HEK293 (cell line): ENCODE data around the gene NRIP1.

ENCODE experiments used
- CTCF ChIA-PET: fragments of 350-600 bp; formaldehyde crosslinking; extraction: SDS; loops from one replicate; lab custom pipeline; 2021; ENCODE audit warnings: antibody characterized with exemption; lab: Yijun Ruan, JAX
- POLR2A ChIA-PET: fragments of 300-600 bp; formaldehyde crosslinking; extraction: SDS; loops from one replicate; lab custom pipeline; 2020; ENCODE audit warnings: antibody characterized with exemption, inconsistent platforms; lab: Yijun Ruan, JAX
- H3K27ac ChIP-seq: fragments of 200-500 bp; sonication (Bioruptor generic); 2 replicates; pipeline ENCODE4 v1.5.1; 2014; ENCODE audit warnings: low read depth, low read length, control low read depth, inconsistent platforms; ENCODE audit errors: extremely low read depth
- H3K36me3 ChIP-seq, 2 experiments: fragments of 200-500 bp in 1 of 2; sonication (Bioruptor generic) in 1 of 2; 1 replicate in 1 of 2; 2 replicates in 1 of 2; pipeline ENCODE4 v1.5.1; 2014 to 2017; ENCODE audit warnings: inconsistent platforms in 2 of 2, low read length in 2 of 2; ENCODE audit not compliant: control insufficient read depth in 2 of 2, insufficient read depth in 1 of 2
- H3K4me1 ChIP-seq: fragments of 200-500 bp; sonication (Bioruptor generic); 2 replicates; pipeline ENCODE4 v1.5.1; 2014; ENCODE audit warnings: mild to moderate bottlenecking, low read length, inconsistent platforms; ENCODE audit not compliant: control insufficient read depth, insufficient read depth
- H3K4me3 ChIP-seq: 2 replicates; pipeline ENCODE4 v1.5.1; 2011; ENCODE audit warnings: low read depth, mild to moderate bottlenecking, control low read depth, low read length, moderate library complexity
- H3K9me3 ChIP-seq: fragments of 200-500 bp; sonication (Bioruptor generic); 2 replicates; pipeline ENCODE4 v1.5.1; 2014; ENCODE audit warnings: low read depth, low read length, inconsistent platforms; ENCODE audit not compliant: control insufficient read depth, insufficient read depth
- GFI1B ChIP-seq: fragments of 450-650 bp; formaldehyde crosslinking; IDR thresholded peaks from 2 replicates; pipeline ENCODE4 v1.5.1; 2016; ENCODE audit warnings: missing biosample characterization, missing genetic modification characterization
- GLIS1 ChIP-seq: fragments of 450-650 bp; formaldehyde crosslinking; IDR thresholded peaks from 2 replicates; pipeline ENCODE4 v1.5.1; 2016; ENCODE audit warnings: missing biosample characterization, missing genetic modification characterization
- KLF7 ChIP-seq: fragments of 450-650 bp; formaldehyde crosslinking; IDR thresholded peaks from 2 replicates; pipeline ENCODE4 v1.5.1; 2016; ENCODE audit warnings: missing biosample characterization, missing genetic modification characterization, borderline replicate concordance
- SCRT1 ChIP-seq: fragments of 450-650 bp; formaldehyde crosslinking; IDR thresholded peaks from 2 replicates; pipeline ENCODE4 v1.5.1; 2016; ENCODE audit warnings: missing biosample characterization, missing genetic modification characterization, borderline replicate concordance
- SCRT2 ChIP-seq: fragments of 450-650 bp; formaldehyde crosslinking; IDR thresholded peaks from 2 replicates; pipeline ENCODE4 v1.5.1; 2016; ENCODE audit warnings: missing biosample characterization, missing genetic modification characterization
- SETDB1 ChIP-seq: IDR thresholded peaks from one replicate; pipeline ENCODE4 v1.6.1; 2017; ENCODE audit warnings: mild to moderate bottlenecking, low read length, moderate library complexity, mixed read lengths; ENCODE audit not compliant: insufficient read length
- SP7 ChIP-seq: fragments of 450-650 bp; formaldehyde crosslinking; IDR thresholded peaks from 2 replicates; pipeline ENCODE4 v1.5.1; 2016; ENCODE audit warnings: missing biosample characterization, missing genetic modification characterization
- ZBTB8A ChIP-seq: fragments of 450-650 bp; formaldehyde crosslinking; IDR thresholded peaks from 2 replicates; pipeline ENCODE4 v1.5.1; 2016; ENCODE audit warnings: missing biosample characterization, missing genetic modification characterization
- ZNF155 ChIP-seq: fragments of 450-650 bp; formaldehyde crosslinking; IDR thresholded peaks from 2 replicates; pipeline ENCODE4 v1.5.1; 2016; ENCODE audit warnings: missing biosample characterization, missing genetic modification characterization
- ZNF202 ChIP-seq: fragments of 450-650 bp; formaldehyde crosslinking; IDR thresholded peaks from 2 replicates; pipeline ENCODE4 v1.5.1; 2016; ENCODE audit warnings: missing biosample characterization, missing genetic modification characterization, borderline replicate concordance
- ZNF239 ChIP-seq: fragments of 450-650 bp; formaldehyde crosslinking; IDR thresholded peaks from 2 replicates; pipeline ENCODE4 v1.5.1; 2016; ENCODE audit warnings: missing biosample characterization, missing genetic modification characterization
- ZNF24 ChIP-seq: fragments of 450-650 bp; formaldehyde crosslinking; IDR thresholded peaks from 2 replicates; pipeline ENCODE4 v1.5.1; 2016; ENCODE audit warnings: missing biosample characterization, missing genetic modification characterization
- ZNF324 ChIP-seq: fragments of 450-650 bp; formaldehyde crosslinking; IDR thresholded peaks from 2 replicates; pipeline ENCODE4 v1.5.1; 2016; ENCODE audit warnings: missing biosample characterization, missing genetic modification characterization
- ZNF423 ChIP-seq: fragments of 450-650 bp; formaldehyde crosslinking; IDR thresholded peaks from 2 replicates; pipeline ENCODE4 v1.5.1; 2016; ENCODE audit warnings: missing biosample characterization, missing genetic modification characterization
- ZNF48 ChIP-seq: fragments of 450-650 bp; formaldehyde crosslinking; IDR thresholded peaks from 2 replicates; pipeline ENCODE4 v1.5.1; 2016; ENCODE audit warnings: missing biosample characterization, missing genetic modification characterization
- ZNF529 ChIP-seq: fragments of 450-650 bp; formaldehyde crosslinking; IDR thresholded peaks from 2 replicates; pipeline ENCODE4 v1.5.1; 2017; ENCODE audit warnings: missing genetic modification characterization, missing biosample characterization; ENCODE audit not compliant: insufficient replicate concordance
- ZNF571 ChIP-seq: fragments of 450-650 bp; formaldehyde crosslinking; IDR thresholded peaks from 2 replicates; pipeline ENCODE4 v1.5.0; 2017; ENCODE audit warnings: missing biosample characterization, missing genetic modification characterization
- ZNF580 ChIP-seq: fragments of 450-650 bp; formaldehyde crosslinking; IDR thresholded peaks from 2 replicates; pipeline ENCODE4 v1.5.1; 2016; ENCODE audit warnings: missing biosample characterization, missing genetic modification characterization
- ZNF707 ChIP-seq: fragments of 450-650 bp; formaldehyde crosslinking; IDR thresholded peaks from 2 replicates; pipeline ENCODE4 v1.5.1; 2016; ENCODE audit warnings: missing biosample characterization, missing genetic modification characterization
- ZNF830 ChIP-seq: fragments of 450-650 bp; IDR thresholded peaks from 2 replicates; pipeline ENCODE4 v1.5.0; 2018; ENCODE audit warnings: missing biosample characterization, missing genetic modification characterization, low read depth, mild to moderate bottlenecking, moderate library complexity
- TF ChIP-seq, protein P1 (sequence below): fragments of 450-650 bp; formaldehyde crosslinking; conservative IDR thresholded peaks from 2 replicates; pipeline ENCODE4 v1.5.1; 2016; ENCODE audit warnings: low read depth, missing biosample characterization, missing genetic modification characterization
- TF ChIP-seq, protein P2 (sequence below): fragments of 450-650 bp; formaldehyde crosslinking; IDR thresholded peaks from 2 replicates; pipeline ENCODE4 v1.5.1; 2017; ENCODE audit warnings: missing biosample characterization, missing genetic modification characterization

Gene NRIP1

DNA sequence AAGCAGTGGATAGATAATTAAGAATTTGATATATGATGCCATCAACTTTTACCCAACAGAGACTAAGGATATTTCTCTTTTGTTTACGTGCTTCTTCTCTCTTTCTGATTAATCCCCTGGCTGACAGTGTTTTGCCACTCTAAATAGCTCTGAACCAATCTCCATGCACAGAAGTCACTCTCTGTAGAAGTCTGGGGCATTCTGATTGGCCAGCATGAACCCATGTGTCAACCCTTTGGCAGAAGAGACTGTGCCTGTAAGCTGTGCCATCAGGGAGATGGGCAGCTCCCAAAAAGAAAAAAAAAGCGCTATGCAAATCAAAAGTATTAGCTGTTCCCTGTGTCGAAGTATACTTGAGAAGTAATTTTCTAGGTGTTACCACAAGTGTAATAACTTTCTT is 34.1 kb upstream of the NRIP1 start:
- no peak for TF ChIP-seq ZNF324 (tag by site-specific recombination)
- no peak for TF ChIP-seq ZNF529 (tag by site-specific recombination)
- TF ChIP-seq ZNF423 (tag by site-specific recombination), result no peak
- no peak for TF ChIP-seq ZNF580 (tag by site-specific recombination)
- no peak for TF ChIP-seq SETDB1
- no peak for TF ChIP-seq ZNF707 (tag by site-specific recombination)
- TF ChIP-seq SCRT1 (tag by site-specific recombination), result no peak
- TF ChIP-seq SP7 (tag by site-specific recombination), result no peak
- no peak for TF ChIP-seq ZNF202 (tag by site-specific recombination)
- TF ChIP-seq ZNF24, result no peak
- no peak for TF ChIP-seq ZBTB8A (tag by site-specific recombination)
- TF ChIP-seq ZNF239 (tag by site-specific recombination), result no peak
- TF ChIP-seq SCRT2 (tag by site-specific recombination), result no peak
- no peak for TF ChIP-seq ZNF830
- TF ChIP-seq ZNF155 (tag by site-specific recombination), result no peak
- no peak for TF ChIP-seq ZNF571 (tag by site-specific recombination)
- TF ChIP-seq GLIS1 (tag by site-specific recombination), result no peak
- no peak for TF ChIP-seq ZNF48 (tag by site-specific recombination)
- no peak for TF ChIP-seq KLF7 (tag by site-specific recombination)
- CTCF ChIA-PET, result no interaction called here
- POLR2A ChIA-PET, result no interaction called here

GRCh38 chr21:15098181-15098580 is 33.4 kb upstream of the NRIP1 start:
- CTCF ChIA-PET, result interaction anchor here (0.6 kb wide), 1 partner anchor 734 kb away, joined by 3 read pairs; no protein-coding TSS in a partner anchor
- no peak overlapping the region for H3K4me3 ChIP-seq
- no peaks in the 10 kb centered on the region for H3K36me3 ChIP-seq
- POLR2A ChIA-PET, result no interaction called here
- no peak overlapping the region for H3K27ac ChIP-seq
- TF ChIP-seq, protein P1, sequence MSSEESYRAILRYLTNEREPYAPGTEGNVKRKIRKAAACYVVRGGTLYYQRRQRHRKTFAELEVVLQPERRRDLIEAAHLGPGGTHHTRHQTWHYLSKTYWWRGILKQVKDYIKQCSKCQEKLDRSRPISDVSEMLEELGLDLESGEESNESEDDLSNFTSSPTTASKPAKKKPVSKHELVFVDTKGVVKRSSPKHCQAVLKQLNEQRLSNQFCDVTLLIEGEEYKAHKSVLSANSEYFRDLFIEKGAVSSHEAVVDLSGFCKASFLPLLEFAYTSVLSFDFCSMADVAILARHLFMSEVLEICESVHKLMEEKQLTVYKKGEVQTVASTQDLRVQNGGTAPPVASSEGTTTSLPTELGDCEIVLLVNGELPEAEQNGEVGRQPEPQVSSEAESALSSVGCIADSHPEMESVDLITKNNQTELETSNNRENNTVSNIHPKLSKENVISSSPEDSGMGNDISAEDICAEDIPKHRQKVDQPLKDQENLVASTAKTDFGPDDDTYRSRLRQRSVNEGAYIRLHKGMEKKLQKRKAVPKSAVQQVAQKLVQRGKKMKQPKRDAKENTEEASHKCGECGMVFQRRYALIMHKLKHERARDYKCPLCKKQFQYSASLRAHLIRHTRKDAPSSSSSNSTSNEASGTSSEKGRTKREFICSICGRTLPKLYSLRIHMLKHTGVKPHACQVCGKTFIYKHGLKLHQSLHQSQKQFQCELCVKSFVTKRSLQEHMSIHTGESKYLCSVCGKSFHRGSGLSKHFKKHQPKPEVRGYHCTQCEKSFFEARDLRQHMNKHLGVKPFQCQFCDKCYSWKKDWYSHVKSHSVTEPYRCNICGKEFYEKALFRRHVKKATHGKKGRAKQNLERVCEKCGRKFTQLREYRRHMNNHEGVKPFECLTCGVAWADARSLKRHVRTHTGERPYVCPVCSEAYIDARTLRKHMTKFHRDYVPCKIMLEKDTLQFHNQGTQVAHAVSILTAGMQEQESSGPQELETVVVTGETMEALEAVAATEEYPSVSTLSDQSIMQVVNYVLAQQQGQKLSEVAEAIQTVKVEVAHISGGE (tag by site-specific recombination), result no peak
- TF ChIP-seq, protein P2, sequence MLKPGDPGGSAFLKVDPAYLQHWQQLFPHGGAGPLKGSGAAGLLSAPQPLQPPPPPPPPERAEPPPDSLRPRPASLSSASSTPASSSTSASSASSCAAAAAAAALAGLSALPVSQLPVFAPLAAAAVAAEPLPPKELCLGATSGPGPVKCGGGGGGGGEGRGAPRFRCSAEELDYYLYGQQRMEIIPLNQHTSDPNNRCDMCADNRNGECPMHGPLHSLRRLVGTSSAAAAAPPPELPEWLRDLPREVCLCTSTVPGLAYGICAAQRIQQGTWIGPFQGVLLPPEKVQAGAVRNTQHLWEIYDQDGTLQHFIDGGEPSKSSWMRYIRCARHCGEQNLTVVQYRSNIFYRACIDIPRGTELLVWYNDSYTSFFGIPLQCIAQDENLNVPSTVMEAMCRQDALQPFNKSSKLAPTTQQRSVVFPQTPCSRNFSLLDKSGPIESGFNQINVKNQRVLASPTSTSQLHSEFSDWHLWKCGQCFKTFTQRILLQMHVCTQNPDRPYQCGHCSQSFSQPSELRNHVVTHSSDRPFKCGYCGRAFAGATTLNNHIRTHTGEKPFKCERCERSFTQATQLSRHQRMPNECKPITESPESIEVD (tag by site-specific recombination), result 0 out of 2 replicates have a peak, but pooled peaks have one; percentile 11
- no peak for TF ChIP-seq GFI1B (tag by site-specific recombination)
- H3K4me1 ChIP-seq, result no peaks in the 10 kb centered on the region
- H3K9me3 ChIP-seq, result no peaks in the 10 kb centered on the region

More for the DNA sequence above, 34.1 kb upstream of the NRIP1 start:
- no peaks in the 10 kb centered on the region for H3K9me3 ChIP-seq
- no peak overlapping the region for H3K4me3 ChIP-seq
- H3K4me1 ChIP-seq, result no peaks in the 10 kb centered on the region
- no peaks in the 10 kb centered on the region for H3K36me3 ChIP-seq
- no peak overlapping the region for H3K27ac ChIP-seq
